ENCODE results near the gene AJAP1.

Gene AJAP1

DNA sequence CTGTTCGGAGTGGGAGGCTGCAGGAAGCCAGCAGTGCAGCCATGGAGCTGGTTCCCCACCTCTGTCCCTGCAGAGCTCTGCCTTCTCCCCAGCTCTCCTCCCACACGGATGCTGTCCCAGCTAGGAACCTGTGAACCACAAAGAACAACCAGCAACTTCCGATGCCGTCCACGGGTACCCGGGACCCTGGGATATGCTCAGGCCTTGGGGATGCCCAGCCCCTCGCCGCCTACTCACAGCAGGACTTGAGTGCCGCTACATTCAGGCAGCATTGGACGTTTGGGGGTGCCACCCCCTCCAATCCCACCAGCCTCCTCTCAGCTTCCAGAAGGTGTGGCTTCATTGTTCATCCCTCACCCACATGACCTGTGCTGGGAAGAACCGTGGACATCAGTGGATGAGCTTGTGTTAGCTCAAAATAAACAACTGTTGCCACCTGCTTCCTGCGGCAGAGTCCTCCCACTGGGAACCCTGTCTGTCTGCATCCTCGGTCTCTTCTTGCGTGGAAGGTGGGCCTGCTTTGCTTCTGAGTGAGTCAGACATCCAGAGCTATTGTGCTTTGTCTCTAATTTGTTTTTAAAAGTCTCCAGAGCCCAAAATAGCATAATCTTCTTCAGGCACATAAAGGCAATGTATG is 20.1 kb upstream of the AJAP1 start:
- TF ChIP-seq, protein P1, sequence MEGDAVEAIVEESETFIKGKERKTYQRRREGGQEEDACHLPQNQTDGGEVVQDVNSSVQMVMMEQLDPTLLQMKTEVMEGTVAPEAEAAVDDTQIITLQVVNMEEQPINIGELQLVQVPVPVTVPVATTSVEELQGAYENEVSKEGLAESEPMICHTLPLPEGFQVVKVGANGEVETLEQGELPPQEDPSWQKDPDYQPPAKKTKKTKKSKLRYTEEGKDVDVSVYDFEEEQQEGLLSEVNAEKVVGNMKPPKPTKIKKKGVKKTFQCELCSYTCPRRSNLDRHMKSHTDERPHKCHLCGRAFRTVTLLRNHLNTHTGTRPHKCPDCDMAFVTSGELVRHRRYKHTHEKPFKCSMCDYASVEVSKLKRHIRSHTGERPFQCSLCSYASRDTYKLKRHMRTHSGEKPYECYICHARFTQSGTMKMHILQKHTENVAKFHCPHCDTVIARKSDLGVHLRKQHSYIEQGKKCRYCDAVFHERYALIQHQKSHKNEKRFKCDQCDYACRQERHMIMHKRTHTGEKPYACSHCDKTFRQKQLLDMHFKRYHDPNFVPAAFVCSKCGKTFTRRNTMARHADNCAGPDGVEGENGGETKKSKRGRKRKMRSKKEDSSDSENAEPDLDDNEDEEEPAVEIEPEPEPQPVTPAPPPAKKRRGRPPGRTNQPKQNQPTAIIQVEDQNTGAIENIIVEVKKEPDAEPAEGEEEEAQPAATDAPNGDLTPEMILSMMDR (IDR thresholded peaks at IDR 0.05), result no peak
- TF ChIP-seq ZFX (IDR thresholded peaks at IDR 0.05; ENCODE audit: borderline replicate concordance), result no peak
- no peak overlapping the region for H3K27ac ChIP-seq

DNA sequence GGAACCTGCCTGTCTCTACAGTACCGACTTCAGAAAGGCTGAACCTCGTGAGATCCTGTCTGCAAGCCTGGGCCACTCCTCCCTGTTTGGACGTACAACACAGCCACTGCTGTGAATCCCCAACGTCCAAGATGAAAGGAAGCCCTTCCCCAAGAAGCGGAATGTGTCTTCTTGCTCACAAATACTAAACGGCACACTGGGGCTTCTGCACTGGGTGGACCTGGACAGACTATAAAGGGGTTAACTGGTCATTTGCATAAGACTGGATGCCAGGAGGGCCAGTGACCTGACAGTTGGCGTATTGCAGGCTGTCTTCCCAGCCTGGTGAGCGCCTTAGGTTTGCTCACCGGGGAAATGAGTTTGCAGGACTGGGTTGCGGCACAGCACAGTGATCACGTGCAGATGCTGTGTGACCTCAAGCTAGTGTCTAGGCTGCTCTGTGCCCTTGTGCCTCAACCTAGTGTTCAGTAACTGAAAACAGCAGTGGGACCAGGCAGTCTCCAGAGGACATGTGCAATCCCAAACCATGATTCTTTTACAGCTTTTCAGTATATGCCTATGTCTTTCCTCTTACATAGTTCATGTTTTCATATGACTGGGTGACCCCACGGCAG is 19.5 kb upstream of the AJAP1 start:
- TF ChIP-seq, protein P1 (IDR thresholded peaks at IDR 0.05), result no peak
- no peak for TF ChIP-seq ZFX (IDR thresholded peaks at IDR 0.05; ENCODE audit: borderline replicate concordance)
- H3K27ac ChIP-seq, result no peak overlapping the region

DNA sequence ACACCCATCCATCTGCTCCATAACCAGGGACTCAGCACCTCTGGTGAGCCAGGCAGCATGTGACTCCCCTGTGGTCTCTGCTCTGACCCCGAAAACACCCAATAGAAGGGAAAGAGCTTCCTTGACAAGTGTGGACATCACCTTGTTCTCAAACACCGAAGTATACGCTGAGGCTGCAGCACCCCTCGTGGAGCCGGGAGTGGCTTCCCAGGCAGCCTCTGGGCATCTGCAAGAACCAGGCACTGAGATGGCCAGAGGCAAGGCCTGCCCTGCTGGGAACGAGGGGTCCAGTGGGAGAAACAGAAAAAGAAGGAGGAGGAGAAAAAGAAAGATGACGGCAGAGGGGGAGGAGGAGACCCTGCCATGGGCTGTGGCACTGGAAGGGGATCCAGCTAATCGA is 18.2 kb upstream of the AJAP1 start:
- H3K27ac ChIP-seq, result no peak overlapping the region
- TF ChIP-seq ZFX (IDR thresholded peaks at IDR 0.05; ENCODE audit: borderline replicate concordance), result no peak
- TF ChIP-seq, protein P1 (IDR thresholded peaks at IDR 0.05), result no peak

DNA sequence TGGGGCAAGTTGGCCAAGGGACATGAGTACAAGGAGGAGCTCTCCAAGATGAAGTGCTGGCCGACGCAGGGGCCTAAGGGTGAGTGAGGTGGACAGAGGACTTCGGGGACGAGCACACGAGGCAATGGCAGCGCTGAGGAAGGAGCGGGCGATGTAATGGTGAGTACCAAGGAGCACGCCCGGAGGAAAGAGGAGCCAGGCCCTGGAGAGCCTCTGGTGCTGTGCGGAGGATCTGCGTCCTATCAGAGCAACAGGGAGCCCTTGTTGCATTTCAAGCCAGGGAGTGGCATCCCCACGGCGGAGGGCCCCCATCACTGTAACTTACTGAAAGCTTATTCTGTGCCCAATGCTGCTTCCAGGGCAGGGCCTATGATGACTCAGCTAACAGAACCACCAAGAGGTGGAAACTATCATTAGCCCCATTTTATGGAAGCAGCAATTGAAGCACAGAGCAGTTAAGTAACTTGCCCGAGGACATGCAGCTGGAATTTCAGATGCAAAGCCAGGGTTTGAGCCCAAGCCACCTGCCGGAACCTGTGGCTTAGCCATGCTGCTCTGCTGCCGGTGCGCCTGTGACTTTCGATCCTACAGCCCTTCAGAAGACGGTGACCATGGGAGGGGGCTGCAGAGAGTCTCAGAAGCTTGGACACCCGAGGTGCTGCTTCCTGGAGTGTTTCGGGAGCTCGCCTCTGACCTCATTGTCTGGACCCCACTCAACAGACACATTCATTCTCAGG is 17.6 kb upstream of the AJAP1 start:
- TF ChIP-seq ZFX (IDR thresholded peaks at IDR 0.05; ENCODE audit: borderline replicate concordance), result no peak
- TF ChIP-seq, protein P1 (IDR thresholded peaks at IDR 0.05), result no peak
- H3K27ac ChIP-seq, result no peak overlapping the region

DNA sequence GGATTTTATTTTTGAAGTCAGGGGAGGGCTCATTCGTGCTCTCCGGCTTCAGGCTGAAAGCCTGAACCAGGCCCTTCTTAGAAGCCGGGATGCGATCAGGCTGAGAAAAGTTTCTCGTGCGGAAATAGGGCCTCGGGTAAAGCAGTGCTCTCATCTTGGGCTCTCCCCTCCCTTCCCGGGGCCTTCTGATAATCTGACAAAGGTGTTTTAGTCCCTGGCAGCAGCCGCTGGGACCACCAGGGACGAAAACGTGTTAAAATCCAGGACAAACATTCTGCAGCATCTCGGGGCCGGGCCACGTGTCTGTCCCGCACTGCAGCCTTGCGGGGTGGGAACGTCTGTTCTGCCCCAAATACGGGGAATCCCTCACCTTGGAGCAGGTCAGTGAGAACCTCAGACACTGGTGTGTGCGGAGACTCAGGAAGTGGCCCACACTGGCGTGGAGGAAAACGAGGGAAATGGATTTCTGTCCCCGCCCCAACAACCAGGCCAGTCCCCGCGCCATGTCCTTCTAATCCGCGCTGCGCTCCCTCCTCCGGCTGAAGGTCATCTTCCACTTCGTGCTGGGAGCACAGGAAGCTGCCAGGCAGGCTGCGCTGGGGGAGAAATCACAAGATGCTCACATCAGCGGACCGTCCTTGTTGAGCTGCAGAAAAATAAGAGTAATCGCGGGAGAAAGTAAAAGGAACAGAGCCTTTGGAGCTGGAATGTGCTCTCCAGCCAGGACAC is 16.6 kb upstream of the AJAP1 start:
- TF ChIP-seq ZFX (IDR thresholded peaks at IDR 0.05; ENCODE audit: borderline replicate concordance), result no peak
- H3K27ac ChIP-seq, result no peak overlapping the region

DNA sequence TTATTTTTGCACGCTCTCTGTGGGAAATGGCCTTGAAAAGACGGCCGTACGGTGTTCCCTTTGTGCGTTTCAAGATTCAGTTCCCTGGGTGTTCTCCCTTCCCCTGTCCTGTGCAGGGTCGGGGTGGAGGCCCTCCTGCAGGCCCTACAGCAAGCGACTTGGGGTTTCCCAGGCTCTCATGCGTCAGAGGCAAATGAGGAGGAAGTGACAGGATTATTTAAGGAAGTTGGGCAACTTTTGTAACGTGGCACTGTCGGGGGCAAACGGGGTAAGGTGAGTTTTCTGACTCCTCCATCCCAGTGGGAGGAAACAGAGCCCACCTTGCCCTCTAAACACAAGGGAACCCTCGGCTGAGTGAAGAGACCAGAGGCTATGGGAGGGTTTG is 16.1 kb upstream of the AJAP1 start:
- H3K27ac ChIP-seq, result no peak overlapping the region
- TF ChIP-seq ZFX (IDR thresholded peaks at IDR 0.05; ENCODE audit: borderline replicate concordance), result no peak
- TF ChIP-seq, protein P1 (IDR thresholded peaks at IDR 0.05), result no peak

DNA sequence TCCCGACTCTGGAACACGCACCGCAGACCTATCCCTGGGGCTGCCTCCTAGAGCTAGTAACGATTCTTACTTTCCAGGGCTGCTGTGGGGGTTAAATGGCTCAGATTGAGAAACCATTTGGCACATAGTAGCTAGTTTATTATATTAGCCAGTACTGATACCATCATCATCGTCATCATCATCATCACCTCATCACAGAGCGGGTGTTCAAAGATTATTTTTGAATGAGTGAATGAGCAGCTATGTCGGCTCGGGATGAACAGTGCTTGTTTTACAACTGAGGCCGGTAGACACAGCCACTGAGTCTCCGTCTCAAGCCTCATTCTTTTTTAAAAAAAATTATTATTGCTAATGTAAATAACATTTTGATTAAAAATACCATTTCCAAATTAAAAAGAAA is 13.5 kb upstream of the AJAP1 start:
- TF ChIP-seq, protein P1 (IDR thresholded peaks at IDR 0.05), result no peak
- no peak for TF ChIP-seq ZFX (IDR thresholded peaks at IDR 0.05; ENCODE audit: borderline replicate concordance)
- H3K27ac ChIP-seq, result no peak overlapping the region
